Activated T-cell treated with anti-CD3 and anti-CD28 coated beads for 4 hours (primary cell): ENCODE results near the gene TMEM272.

ENCODE experiments used
- DNase-seq: peaks from one replicate; pipeline ENCODE4 v3.0.0-alpha.2; 2020

TMEM272 gene

DNA sequence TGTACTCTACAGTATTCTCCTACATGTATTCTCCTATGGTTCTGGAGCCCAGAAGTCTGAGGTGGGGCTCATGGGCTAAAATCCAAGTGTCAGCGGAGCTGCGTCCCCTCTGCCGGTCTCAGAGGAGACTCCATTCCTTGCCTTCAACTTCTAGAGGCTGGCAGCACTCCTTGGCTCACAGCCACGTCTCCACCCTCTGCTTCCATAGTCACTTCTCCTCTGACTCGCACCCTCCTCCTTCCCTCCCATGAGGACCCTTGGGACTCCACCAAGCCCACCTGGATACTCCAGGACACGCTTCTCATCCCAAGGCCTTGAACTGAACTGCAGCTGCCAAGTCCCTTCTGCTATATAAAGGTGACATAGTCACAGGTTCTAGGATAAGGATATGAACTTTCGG lies 68.8 kb downstream of the TMEM272 start:
- no peak for DNase-seq

GRCh38 chr13:51773515-51773914 lies 71.5 kb downstream of the TMEM272 start:
- no peak for DNase-seq

DNA sequence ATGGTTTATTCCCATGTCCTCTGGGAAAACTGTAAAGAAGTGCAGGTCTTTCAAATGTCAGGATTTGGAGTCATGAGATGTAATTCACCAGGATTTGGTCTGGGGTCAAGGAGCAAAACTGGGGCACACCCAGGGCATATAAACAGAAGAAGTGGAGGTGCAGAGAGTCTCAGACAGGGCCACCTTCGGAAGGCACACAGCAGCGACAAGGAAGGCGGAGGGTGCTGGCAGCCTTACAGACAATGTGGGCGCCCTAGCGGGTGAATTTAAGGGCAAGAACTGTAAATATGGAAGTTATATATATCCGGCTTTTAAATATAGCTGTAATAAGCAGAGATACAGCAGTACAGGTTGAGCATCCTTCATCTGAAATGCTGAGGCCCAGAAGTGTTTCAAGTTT lies 72.2 kb downstream of the TMEM272 start:
- no peak for DNase-seq

DNA sequence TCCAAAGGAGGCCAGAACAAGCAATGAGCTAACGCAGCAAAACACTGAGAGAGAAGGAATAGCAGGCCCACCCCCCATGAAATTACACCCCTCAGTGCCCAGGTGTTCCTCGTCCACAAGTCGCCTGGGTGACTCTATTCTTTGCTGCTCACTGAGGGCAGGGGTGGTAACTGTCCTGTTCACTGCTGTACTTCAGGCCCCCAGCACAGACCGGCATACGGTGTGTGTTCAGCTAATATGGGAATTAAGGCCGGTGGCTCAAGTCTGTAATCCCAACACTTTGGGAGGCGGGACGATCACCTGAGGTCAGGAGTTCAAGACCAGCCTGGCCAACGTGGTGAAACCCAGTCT lies 72.9 kb downstream of the TMEM272 start:
- DNase-seq: no peak

DNA sequence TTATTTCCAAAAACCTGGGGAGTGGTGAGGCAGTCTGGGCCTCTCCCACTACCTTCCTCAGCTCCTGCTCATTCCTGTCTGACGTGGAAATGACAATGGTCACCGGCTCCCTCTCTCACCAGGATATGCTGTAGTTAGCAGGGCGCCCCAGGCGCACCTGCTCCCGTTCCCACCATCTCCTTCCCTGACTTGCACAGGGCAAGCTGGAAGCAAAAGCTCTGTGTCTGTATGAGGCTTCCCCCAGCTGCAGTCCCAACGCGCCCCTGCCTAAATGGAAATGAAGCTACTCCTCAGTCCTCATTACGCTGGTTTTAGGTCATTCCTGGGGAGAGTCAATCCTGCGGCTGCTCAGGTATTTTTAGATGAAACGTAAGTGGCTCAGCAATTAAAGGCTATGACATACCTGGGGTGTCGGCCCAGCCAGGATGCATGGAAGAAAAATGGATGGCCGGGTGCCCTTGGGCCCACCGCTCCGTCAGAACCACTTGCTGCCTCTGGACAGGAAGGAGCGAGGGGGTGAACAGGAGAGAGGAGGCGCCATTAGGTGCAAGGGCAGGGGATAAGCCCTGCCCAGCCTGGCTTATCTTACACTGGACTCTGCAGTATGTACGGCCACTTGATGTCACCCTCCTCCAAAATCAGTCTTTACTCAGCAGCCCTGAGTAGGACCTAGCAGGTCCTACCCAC lies 73.4 kb downstream of the TMEM272 start:
- no peak for DNase-seq

DNA sequence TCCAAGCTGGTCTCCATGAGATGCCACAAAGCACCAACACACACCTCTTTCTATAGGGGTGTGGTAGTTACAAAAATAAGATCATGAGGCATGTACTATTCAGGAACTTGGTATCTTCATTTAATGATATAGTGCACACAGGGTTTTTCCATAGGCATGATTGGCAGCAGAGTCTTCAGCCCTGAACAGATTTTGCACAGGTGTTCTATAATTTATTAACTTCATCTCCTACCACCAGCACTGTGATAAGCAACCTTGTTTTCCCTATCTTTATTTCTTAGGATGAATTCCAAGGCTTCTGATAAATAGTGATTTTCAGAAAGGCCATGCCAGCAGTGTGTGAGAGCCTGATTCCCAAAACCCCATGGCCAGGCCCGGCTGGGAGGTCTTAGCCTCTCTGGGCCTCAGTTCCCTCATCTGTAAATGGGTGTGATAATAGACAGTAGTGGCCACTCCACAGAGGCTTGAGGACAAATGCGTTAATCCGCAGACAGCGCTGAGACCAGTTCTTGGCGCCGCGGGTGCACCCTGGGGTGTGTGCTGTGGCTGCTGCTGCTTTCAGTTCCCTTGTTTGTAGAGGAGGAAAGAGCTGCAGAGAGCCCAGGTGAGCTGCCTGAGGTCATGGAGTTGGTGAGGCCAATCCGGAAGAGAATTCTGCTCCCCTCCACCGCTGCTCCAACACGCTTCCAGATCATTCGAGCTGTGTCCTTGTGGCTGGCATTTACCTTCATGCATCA lies 74.1 kb downstream of the TMEM272 start:
- no peak for DNase-seq

GRCh38 chr13:51770160-51770559 lies 74.8 kb downstream of the TMEM272 start:
- DNase-seq: no peak

DNA sequence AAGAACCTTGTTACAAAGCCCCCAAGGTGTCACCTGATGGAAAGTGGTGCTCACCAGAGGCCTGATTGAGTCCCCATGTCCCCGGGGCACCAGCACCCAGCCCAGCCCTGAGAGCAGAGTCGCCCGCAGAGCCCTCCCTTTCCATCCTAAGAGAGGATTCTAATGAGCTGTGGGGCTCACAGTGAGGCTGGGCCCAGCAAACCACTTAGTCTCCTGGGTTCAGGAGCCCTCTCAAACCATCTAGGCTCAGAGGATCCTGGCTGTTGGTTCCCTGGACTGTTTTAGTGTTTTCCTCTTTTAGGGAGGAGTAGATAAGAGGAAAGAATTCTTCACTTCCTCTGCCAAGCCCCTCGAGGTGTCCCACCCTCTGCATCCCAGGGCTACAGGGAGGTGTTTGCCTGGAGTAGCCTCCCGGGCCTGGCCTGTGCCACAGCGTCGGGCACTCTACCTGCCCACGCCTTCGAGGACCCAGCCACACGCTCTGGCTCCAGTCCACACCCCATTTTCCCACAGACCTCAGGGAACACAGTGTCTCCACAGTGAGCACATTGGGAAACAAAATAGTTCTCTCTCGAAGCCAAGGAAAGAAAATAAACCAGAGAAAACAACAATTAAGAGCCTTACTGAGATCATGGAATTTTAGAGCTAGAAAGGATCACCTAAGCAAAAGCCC lies 75.4 kb downstream of the TMEM272 start:
- no peak for DNase-seq

DNA sequence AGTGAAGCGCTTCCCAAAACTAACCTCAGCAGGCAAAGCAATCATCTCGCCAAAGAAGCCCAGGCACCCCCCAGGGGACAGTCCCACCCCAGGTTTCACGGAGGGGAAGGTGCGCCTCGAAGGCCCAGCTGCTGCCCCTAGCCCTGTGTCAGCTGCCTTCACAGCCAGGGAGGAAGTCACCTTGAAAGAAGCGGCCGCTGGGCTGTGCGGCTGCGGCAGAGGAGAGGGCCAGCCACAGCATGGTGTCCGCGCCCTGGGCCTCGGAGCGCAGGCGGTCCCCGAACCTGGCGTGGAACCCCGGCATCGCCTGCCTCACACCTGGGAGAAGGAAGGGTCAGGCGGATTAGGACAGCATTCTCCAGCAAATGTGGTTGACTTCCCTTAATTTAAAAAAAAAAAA lies 76.0 kb downstream of the TMEM272 start:
- no peak for DNase-seq

- DNase-seq: no peak
Observed at GRCh38 chr13:51768378-51768921, 76.5 kb downstream of the TMEM272 start.

DNA sequence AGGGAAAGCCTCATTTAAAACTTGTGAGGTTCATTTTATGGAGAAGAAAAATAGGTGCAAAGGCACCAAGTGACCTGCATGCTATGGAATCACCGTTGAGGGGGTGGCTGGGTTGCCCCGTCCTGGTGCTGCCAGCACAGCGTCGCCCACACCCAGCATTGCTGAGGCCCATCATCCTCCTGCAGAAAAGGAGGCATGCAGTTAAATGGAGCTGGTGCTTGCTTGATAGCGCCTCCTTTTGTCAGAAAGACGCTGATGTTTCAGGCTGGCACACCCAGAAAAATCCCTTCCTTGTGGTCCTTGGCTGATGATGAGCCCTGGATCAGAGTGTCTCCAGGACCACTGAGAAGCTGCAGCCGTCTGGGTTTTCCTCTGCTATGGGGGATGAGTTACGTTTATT lies 77.9 kb downstream of the TMEM272 start:
- no peak for DNase-seq

GRCh38 chr13:51765142-51765515 lies 79.8 kb downstream of the TMEM272 start:
- DNase-seq: no peak

GRCh38 chr13:51764184-51765141 lies 80.5 kb downstream of the TMEM272 start:
- peak; percentile 49 for DNase-seq

GRCh38 chr13:51763486-51763885 lies 81.5 kb downstream of the TMEM272 start:
- no peak for DNase-seq
